GM12878 (cell line): ENCODE data around the gene OR2AT4. TPM values are rescaled to one million over a fixed set of nuclear protein-coding genes. Genes with fewer than 3 reads are reported as not detected.

Experiments used
- ATAC-seq: fragments of 200-7000 bp; cut with Tn5 transposase; 3 replicates; pipeline ENCODE4 v1.9.1; 2020; ENCODE audit warnings: mild to moderate bottlenecking, moderate library complexity
- BruUV-seq: library from RNA; stranded (reverse); fragments of 400-500 nt; replicated peaks from 2 replicates; lab custom pipeline; 2021; lab: Mats Ljungman, UMichigan
- CTCF ChIA-PET: fragments of 300-600 bp; sonication (Branson Sonifier 250); formaldehyde crosslinking; extraction: SDS; loops from one replicate; lab custom pipeline; 2021; ENCODE audit warnings: inconsistent platforms; lab: Yijun Ruan, JAX
- POLR2A ChIA-PET: fragments of 350-600 bp; formaldehyde crosslinking; extraction: SDS; loops from one replicate; lab custom pipeline; 2021; ENCODE audit warnings: inconsistent platforms; lab: Charles Lee
- RAD21 ChIA-PET: fragments of 300-600 bp; sonication (Branson Sonifier 250); formaldehyde crosslinking; loops from one replicate; lab custom pipeline; 2023; ENCODE audit warnings: antibody characterized with exemption; ENCODE audit not compliant: unreplicated experiment; lab: Charles Lee
- SMC1A ChIA-PET: fragments of 300-600 bp; sonication (Branson Sonifier 250); formaldehyde crosslinking; loops from one replicate; lab custom pipeline; 2023; ENCODE audit not compliant: unreplicated experiment, uncharacterized antibody; lab: Charles Lee
- DNase-seq: peaks from one replicate; pipeline ENCODE4 v3.0.0-alpha.2; 2011; ENCODE audit warnings: low read depth, low spot score
- FAIRE-seq: peaks from 3 replicates; lab custom pipeline; 2011; peaks lifted over from hg19 to GRCh38; lab: Jason Lieb, UNC
- H2AFZ ChIP-seq: 2 replicates; pipeline ENCODE4 v1.6.0; 2011; ENCODE audit warnings: low read depth, low read length, control low read depth; ENCODE audit not compliant: control insufficient read depth
- H3K27ac ChIP-seq: 2 replicates; pipeline ENCODE4 v1.5.1; 2011; ENCODE audit warnings: control low read depth; ENCODE audit not compliant: control insufficient read depth, insufficient read depth
- H3K27me3 ChIP-seq, 2 experiments: replicated peaks in 1 of 2; 2 replicates each; pipeline versions ENCODE4 v1.6.0 to v1.6.1; 2011; ENCODE audit warnings: low read length in 1 of 2; ENCODE audit not compliant: control insufficient read depth in 2 of 2, insufficient read depth in 2 of 2
- H3K36me3 ChIP-seq, 2 experiments: 2 replicates each; pipeline ENCODE4 v1.5.1; 2011; ENCODE audit warnings: low read length in 1 of 2; ENCODE audit not compliant: control insufficient read depth in 2 of 2, insufficient read depth in 2 of 2
- H3K4me1 ChIP-seq: 2 replicates; pipeline ENCODE4 v1.6.1; 2011; ENCODE audit warnings: mild to moderate bottlenecking, low read length, moderate library complexity, mixed read lengths; ENCODE audit not compliant: control insufficient read depth, insufficient read depth
- H3K4me2 ChIP-seq: 2 replicates; pipeline ENCODE4 v1.6.0; 2011; ENCODE audit warnings: control low read depth; ENCODE audit not compliant: control insufficient read depth, insufficient read depth
- H3K4me3 ChIP-seq: fragments of 200-600 bp; sonication (generic); 2 replicates; pipeline ENCODE4 v1.5.1; 2016
- H3K79me2 ChIP-seq: 2 replicates; pipeline ENCODE4 v1.6.0; 2011; ENCODE audit warnings: low read length; ENCODE audit not compliant: control insufficient read depth, insufficient read depth
- H3K9ac ChIP-seq: 2 replicates; pipeline ENCODE4 v1.8.0; 2011; ENCODE audit warnings: low read length, control low read depth, mixed read lengths; ENCODE audit not compliant: control insufficient read depth, insufficient read depth
- H3K9me3 ChIP-seq: replicated peaks from 3 replicates; pipeline ENCODE4 v1.5.1; 2011; ENCODE audit warnings: mild to moderate bottlenecking, low read length; ENCODE audit not compliant: control insufficient read depth, insufficient read depth
- H4K20me1 ChIP-seq: 2 replicates; pipeline ENCODE4 v1.6.0; 2011; ENCODE audit not compliant: control insufficient read depth, insufficient read depth
- ATF3 ChIP-seq: IDR thresholded peaks from 2 replicates; pipeline ENCODE4 v1.6.1; 2011; ENCODE audit warnings: low read depth, mild to moderate bottlenecking, low read length, moderate library complexity, borderline replicate concordance; ENCODE audit errors: extremely low read depth
- CHD4 ChIP-seq: fragments of 200-600 bp; sonication (generic); IDR thresholded peaks from 2 replicates; pipeline ENCODE4 v1.6.1; 2016; ENCODE audit warnings: mild to moderate bottlenecking
- EGR1 ChIP-seq, 2 experiments: IDR thresholded peaks; 1 replicate in 1 of 2; 2 replicates in 1 of 2; pipeline ENCODE4 v1.6.1; 2011 to 2012; ENCODE audit warnings: low read depth in 2 of 2, low read length in 2 of 2, borderline replicate concordance in 1 of 2, mild to moderate bottlenecking in 1 of 2, moderate library complexity in 1 of 2
- HDAC2 ChIP-seq: fragments of 200-600 bp; sonication (generic); IDR thresholded peaks from 2 replicates; pipeline ENCODE4 v1.6.1; 2017
- IRF3 ChIP-seq: fragments of 450-650 bp; IDR thresholded peaks from 2 replicates; pipeline ENCODE4 v1.6.1; 2014; ENCODE audit warnings: mild to moderate bottlenecking
- KDM1A ChIP-seq: fragments of 200-600 bp; sonication (generic); IDR thresholded peaks from 2 replicates; pipeline ENCODE4 v1.6.1; 2016; ENCODE audit warnings: borderline replicate concordance
- MAX ChIP-seq: IDR thresholded peaks from 2 replicates; pipeline ENCODE4 v1.6.1; 2012; ENCODE audit warnings: low read depth, low read length, improper control_type of control experiment
- MEF2A ChIP-seq: IDR thresholded peaks from 2 replicates; pipeline ENCODE4 v1.6.1; 2011; ENCODE audit warnings: low read depth, mild to moderate bottlenecking, low read length, moderate library complexity; ENCODE audit not compliant: insufficient read depth
- NR2C2 ChIP-seq: IDR thresholded peaks from 2 replicates; pipeline ENCODE4 v1.6.1; 2011; ENCODE audit warnings: borderline replicate concordance, low read depth; ENCODE audit not compliant: control insufficient read depth, insufficient read length
- PML ChIP-seq: IDR thresholded peaks from 2 replicates; pipeline ENCODE4 v1.6.1; 2012; ENCODE audit warnings: low read length, inconsistent platforms
- SPI1 ChIP-seq: IDR thresholded peaks from 2 replicates; pipeline ENCODE4 v1.6.1; 2011; ENCODE audit warnings: low read depth, mild to moderate bottlenecking, low read length, moderate library complexity, borderline replicate concordance; ENCODE audit not compliant: insufficient read depth
- ZBTB4 ChIP-seq: fragments of 450-650 bp; formaldehyde crosslinking; IDR thresholded peaks from 2 replicates; pipeline ENCODE4 v1.4.0; 2022; ENCODE audit warnings: mild to moderate bottlenecking, moderate library complexity
- ZSCAN29 ChIP-seq: fragments of 450-650 bp; IDR thresholded peaks from 2 replicates; pipeline ENCODE4 v1.6.1; 2017; ENCODE audit warnings: mild to moderate bottlenecking, moderate library complexity
- WGBS: methylation state at CpG from one replicate; pipeline ENCODE4 v1.1.6; 2016; ENCODE audit warnings: low lambda C conversion rate; ENCODE audit not compliant: insufficient replicate concordance, insufficient coverage; ENCODE audit errors: missing lambda C conversion rate; 5-methylcytosine and 5-hydroxymethylcytosine counted together
- in situ Hi-C: fragments of 300-500 bp; cut with MboI; formaldehyde crosslinking; loops from 9 replicates; pipeline ENCODE4 v1.14.3; 2018; ENCODE audit warnings: mixed read lengths
- intact Hi-C: fragments of 100-400 bp; cut with micrococcal nuclease; formaldehyde crosslinking; loops from one replicate; pipeline ENCODE4 v1.14.2; 2022; ENCODE audit not compliant: unreplicated experiment
- polyA plus RNA-seq, 11 experiments: library from polyadenylated mRNA; depleted of rRNA in 4 of 11; unstranded in 6 of 11; stranded (reverse) in 5 of 11; fragments of >200 nt; fragmentation: Nextera tagmentation in 4 of 11; fragmentation: Illumina TruSeq in 1 of 11; extraction: Ambion mirVana in 4 of 11; extraction: Trizol in 1 of 11; gene quantifications; 1 replicate in 1 of 11; 2 replicates in 10 of 11; pipeline versions ENCODE4 v1.2.1 to v1.2.3, GENCODE V29; 2011 to 2016; ENCODE audit warnings: inconsistent platforms in 2 of 11, missing spikeins in 2 of 11, low read depth in 1 of 11
- total RNA-seq, 4 experiments: library from RNA; depleted of rRNA in 3 of 4; stranded (reverse); fragments of >200 nt in 3 of 4; fragmentation: Illumina TruSeq in 1 of 4; extraction: Trizol in 1 of 4; gene quantifications; 2 replicates each; pipeline versions ENCODE4 v1.2.1 to v1.2.3, GENCODE V29; 2013 to 2021

Gene OR2AT4
- total and polyA plus RNA-seq, 10 of the 15 experiments (the other 5 are each of a cell fraction or from before 2014, with no cell fraction given) = 0.01 TPM; not detected in 9

GRCh38 chr11:75118577-75118976 is 21.9 kb upstream of the OR2AT4 start:
- 0% methylated on average over 1 of the region's 1 CpG for WGBS
- Histone ChIP-seq H4K20me1 (no peaks in the 10 kb centered on the region), H3K4me1 (no peaks in the 10 kb centered on the region), H3K9ac (no peak overlapping the region), H3K27me3 (no peaks in the 10 kb centered on the region), H3K9me3 (no peaks in the 10 kb centered on the region; the same call in 1 of the 3 replicates), H3K4me2 (no peak overlapping the region), H2AFZ (no peak overlapping the region), H3K36me3 (no peaks in the 10 kb centered on the region), H3K4me3 (no peak overlapping the region), H3K79me2 (no peaks in the 10 kb centered on the region), H3K27ac (no peak overlapping the region)
- ChIA-PET SMC1A (no interaction called here), CTCF (interaction anchor here (0.7 to 1.7 kb wide), 3 partner anchors 22 to 332 kb away, joined by 3 to 8 read pairs (median 6); no protein-coding TSS in a partner anchor), POLR2A (no interaction called here), RAD21 (no interaction called here)
- in situ Hi-C loops = no loop called here
- DNase-seq (no peak), ATAC-seq (no peak), FAIRE-seq (no peak)
- no TSS peak for BruUV-seq
- intact Hi-C loops = no loop called here
- no peak for TF ChIP-seq SPI1
- no peak for TF ChIP-seq EGR1 (IDR thresholded peaks at IDR 0.05; ENCODE audit: borderline replicate concordance in 1 of 2, low read depth in 2 of 2, low read length in 2 of 2)
- no peak for TF ChIP-seq MEF2A
- no peak for TF ChIP-seq NR2C2
- no peak for TF ChIP-seq CHD4

- Histone ChIP-seq H3K27ac (no peak overlapping the region), H3K27me3 (no peaks in the 10 kb centered on the region), H3K4me3 (no peak overlapping the region), H2AFZ (no peak overlapping the region), H3K9ac (no peak overlapping the region), H4K20me1 (no peaks in the 10 kb centered on the region), H3K36me3 (no peaks in the 10 kb centered on the region), H3K4me1 (no peaks in the 10 kb centered on the region), H3K4me2 (no peak overlapping the region), H3K79me2 (no peaks in the 10 kb centered on the region), H3K9me3 (peaks cover 2% of the 10 kb centered on the region)
- FAIRE-seq = no peak
- 72% methylated on average over 2 of the region's 2 CpGs for WGBS
- no TSS peak for BruUV-seq
- no peak for TF ChIP-seq HDAC2
- TF ChIP-seq ATF3 = no peak
- TF ChIP-seq KDM1A = no peak
- no peak for TF ChIP-seq ZBTB4
- TF ChIP-seq PML = no peak
- TF ChIP-seq IRF3 = no peak
- no peak for TF ChIP-seq ZSCAN29
- no peak for TF ChIP-seq MAX
- ATAC-seq = no peak
- RAD21 ChIA-PET = no interaction called here
- POLR2A ChIA-PET = no interaction called here
- in situ Hi-C loops = no loop called here
- intact Hi-C loops = no loop called here
- no peak for DNase-seq
- SMC1A ChIA-PET = no interaction called here
- CTCF ChIA-PET = no interaction called here
These were observed 17.8 kb upstream of the OR2AT4 start for GRCh38 chr11:75114465-75114864.
